ENCODE results near the gene STK11.

The STK11 gene

GRCh38 chr19:1275260-1275975 lies 69.8 kb downstream of the STK11 start, which contains the start of gene FAM174C:
TSS of gene FAM174C (plus strand) at chr19:1275530. CDS start at chr19:1275550, 20 bp downstream.
- peak; percentile 95 for DNase-seq

DNA sequence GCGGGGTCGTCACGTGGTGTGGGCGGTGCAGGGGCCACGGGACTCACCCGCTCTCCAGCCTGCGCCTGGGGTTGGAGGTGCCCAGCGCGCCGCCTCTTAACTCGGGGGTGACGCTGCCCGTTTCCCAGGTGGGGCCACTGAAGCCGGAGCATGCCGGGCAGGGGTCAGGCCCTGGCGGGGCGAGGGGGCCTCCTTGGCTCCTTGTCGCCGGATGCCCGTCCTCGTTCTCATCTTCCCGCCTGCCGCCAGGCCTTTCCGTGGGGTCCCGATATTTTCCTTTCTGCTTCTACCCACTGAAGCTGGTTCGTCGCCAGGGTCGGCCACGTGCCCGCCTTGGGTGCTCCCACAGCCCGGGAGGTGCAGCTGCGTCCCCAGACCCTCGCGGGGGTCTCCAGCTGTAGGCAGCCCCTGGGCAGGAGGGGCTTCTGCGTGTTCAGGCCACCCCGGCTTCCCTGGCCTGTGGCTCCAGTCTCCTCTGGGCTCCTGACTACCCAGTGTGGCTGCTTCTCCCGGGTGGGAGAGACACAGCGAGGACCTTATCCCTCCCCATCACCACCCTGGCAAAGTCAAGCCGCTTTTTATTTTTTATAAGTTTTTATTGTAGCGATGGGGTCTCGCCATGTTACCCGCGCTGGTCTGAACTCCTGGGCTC lies 70.5 kb downstream of the STK11 start:
- no peak for DNase-seq

DNA sequence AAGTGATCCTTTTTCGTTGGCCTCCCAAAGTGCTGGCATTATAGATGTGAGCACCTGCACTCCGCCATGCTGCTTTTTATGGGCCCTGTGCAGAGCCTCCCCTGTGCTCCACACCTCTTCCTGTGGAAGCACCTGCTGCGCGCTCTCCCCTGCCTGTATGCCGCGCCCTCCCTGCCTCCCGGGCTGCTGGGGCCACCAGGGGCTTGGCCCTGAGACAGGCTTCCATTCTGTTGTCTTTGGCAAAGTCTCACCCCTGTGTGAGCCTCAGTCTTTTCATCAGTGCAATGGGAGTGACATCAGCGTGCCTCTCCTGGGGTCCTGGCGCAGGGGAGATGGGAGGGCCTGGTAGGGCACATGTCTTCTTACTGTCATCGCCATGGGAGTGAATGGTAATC lies 71.0 kb downstream of the STK11 start:
- DNase-seq, result peak; percentile 58

- no peak for DNase-seq
Measured at GRCh38 chr19:1277061-1277460, 71.5 kb downstream of the STK11 start.

Data from activated naive CD4-positive, alpha-beta T cell treated with anti-CD3 and anti-CD28 coated beads, Interleukin-2, amount 50 U/mL, for 16 hours (primary cell).